OCI-LY1 (cell line): ENCODE data around the gene MYLIP.

Experiments
- H2AFZ ChIP-seq: fragments of 200-600 bp; sonication (generic), shearing (Covaris generic); 2 replicates; pipeline ENCODE4 v1.6.0; 2014; ENCODE audit warnings: antibody characterized with exemption, mild to moderate bottlenecking, low read length
- H3F3A ChIP-seq: fragments of 200-600 bp; sonication (generic), shearing (Covaris generic); 2 replicates; pipeline ENCODE4 v1.6.0; 2014; ENCODE audit warnings: mild to moderate bottlenecking, antibody characterized with exemption, low read length, moderate library complexity; ENCODE audit not compliant: insufficient read depth
- H3K27ac ChIP-seq: fragments of 200-600 bp; sonication (generic); 2 replicates; pipeline ENCODE4 v1.5.1; 2014; ENCODE audit warnings: low read length, mixed run types, mild to moderate bottlenecking, low read depth; ENCODE audit not compliant: poor library complexity, severe bottlenecking
- H3K27me3 ChIP-seq: fragments of 200-600 bp; sonication (generic); 2 replicates; pipeline ENCODE4 v1.6.0; 2014; ENCODE audit warnings: antibody characterized with exemption, mild to moderate bottlenecking, low read length, moderate library complexity; ENCODE audit not compliant: insufficient read depth
- H3K36me3 ChIP-seq: fragments of 200-600 bp; sonication (generic); 2 replicates; pipeline ENCODE4 v1.6.1; 2014; ENCODE audit warnings: mild to moderate bottlenecking, antibody characterized with exemption, low read length, moderate library complexity, mixed read lengths; ENCODE audit not compliant: insufficient read depth
- H3K4me1 ChIP-seq: fragments of 200-600 bp; sonication (generic); 2 replicates; pipeline ENCODE4 v1.5.1; 2014; ENCODE audit warnings: mild to moderate bottlenecking, low read length, moderate library complexity; ENCODE audit not compliant: insufficient read depth, severe bottlenecking
- H3K4me2 ChIP-seq: fragments of 200-600 bp; sonication (generic), shearing (Covaris generic); 2 replicates; pipeline ENCODE4 v1.6.1; 2014; ENCODE audit warnings: low read length
- H3K4me3 ChIP-seq: fragments of 200-600 bp; sonication (generic); 2 replicates; pipeline ENCODE4 v1.5.1; 2014; ENCODE audit warnings: low read length, low read depth, mild to moderate bottlenecking, mixed read lengths; ENCODE audit not compliant: poor library complexity, severe bottlenecking
- H3K79me2 ChIP-seq: fragments of 200-600 bp; shearing (Covaris generic); 2 replicates; pipeline ENCODE4 v1.6.1; 2016; ENCODE audit warnings: mixed run types, low read length, mixed read lengths; ENCODE audit not compliant: insufficient read depth
- H3K9ac ChIP-seq: fragments of 200-600 bp; sonication (generic), shearing (Covaris generic); 2 replicates; pipeline ENCODE4 v1.6.1; 2014; ENCODE audit warnings: mild to moderate bottlenecking, low read length, mixed read lengths
- H3K9me2 ChIP-seq: fragments of 200-600 bp; sonication (generic), shearing (Covaris generic); 2 replicates; pipeline ENCODE4 v1.6.1; 2014; ENCODE audit warnings: low read depth, mild to moderate bottlenecking, low read length, mixed read lengths
- H3K9me3 ChIP-seq: fragments of 200-600 bp; shearing (Covaris generic); 2 replicates; pipeline ENCODE4 v1.6.1; 2014; ENCODE audit warnings: low read length, mixed read lengths
- H4K20me1 ChIP-seq: fragments of 200-600 bp; sonication (generic), shearing (Covaris generic); 2 replicates; pipeline ENCODE4 v1.6.0; 2016; ENCODE audit warnings: mild to moderate bottlenecking, low read length; ENCODE audit not compliant: insufficient read depth
- EZH2 ChIP-seq: fragments of 200-600 bp; sonication (generic), shearing (Covaris generic); IDR thresholded peaks from 2 replicates; pipeline ENCODE4 v1.8.0; 2017; ENCODE audit warnings: borderline replicate concordance, mixed run types, mild to moderate bottlenecking, antibody characterized with exemption, low read length, moderate library complexity, mixed read lengths
- TF ChIP-seq, protein P1 (sequence below): fragments of 200-600 bp; sonication (generic), shearing (Covaris generic); IDR thresholded peaks from 2 replicates; pipeline ENCODE4 v1.5.1; 2017; ENCODE audit warnings: mild to moderate bottlenecking, antibody characterized with exemption, low read length, moderate library complexity, mixed read lengths

Gene MYLIP

DNA sequence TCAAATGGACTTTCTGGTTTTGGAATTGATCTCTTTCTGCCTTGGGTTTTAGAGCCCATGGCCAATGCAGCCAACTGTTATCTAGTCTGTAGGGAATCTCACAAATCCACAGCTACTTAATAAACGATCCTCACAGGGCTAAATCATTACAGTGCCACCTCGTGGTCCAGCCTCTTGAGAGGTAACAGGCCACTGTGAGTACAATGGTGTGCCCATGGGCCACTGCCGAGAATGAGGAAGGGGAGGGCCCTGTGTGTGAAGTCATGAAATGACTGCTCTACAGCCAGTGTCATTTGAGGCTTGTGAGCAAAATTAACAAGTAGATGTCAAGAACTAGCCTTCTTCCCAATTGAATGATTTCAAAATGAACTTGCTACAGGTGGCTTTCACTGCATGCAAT, 55.2 kb downstream of the MYLIP start:
- Histone ChIP-seq H3K27ac (no peak overlapping the region), H3K79me2 (no peaks in the 10 kb centered on the region), H3K4me1 (peaks cover 20% of the 10 kb centered on the region), H3K4me2 (no peak overlapping the region), H3K4me3 (no peak overlapping the region), H3K27me3 (no peaks in the 10 kb centered on the region), H3K9me3 (no peaks in the 10 kb centered on the region), H3F3A (no peaks in the 10 kb centered on the region), H3K9me2 (no peaks in the 10 kb centered on the region), H3K9ac (no peak overlapping the region), H3K36me3 (no peaks in the 10 kb centered on the region), H4K20me1 (no peaks in the 10 kb centered on the region), H2AFZ (no peak overlapping the region)
- TF ChIP-seq EZH2: no peak
- TF ChIP-seq, protein P1, sequence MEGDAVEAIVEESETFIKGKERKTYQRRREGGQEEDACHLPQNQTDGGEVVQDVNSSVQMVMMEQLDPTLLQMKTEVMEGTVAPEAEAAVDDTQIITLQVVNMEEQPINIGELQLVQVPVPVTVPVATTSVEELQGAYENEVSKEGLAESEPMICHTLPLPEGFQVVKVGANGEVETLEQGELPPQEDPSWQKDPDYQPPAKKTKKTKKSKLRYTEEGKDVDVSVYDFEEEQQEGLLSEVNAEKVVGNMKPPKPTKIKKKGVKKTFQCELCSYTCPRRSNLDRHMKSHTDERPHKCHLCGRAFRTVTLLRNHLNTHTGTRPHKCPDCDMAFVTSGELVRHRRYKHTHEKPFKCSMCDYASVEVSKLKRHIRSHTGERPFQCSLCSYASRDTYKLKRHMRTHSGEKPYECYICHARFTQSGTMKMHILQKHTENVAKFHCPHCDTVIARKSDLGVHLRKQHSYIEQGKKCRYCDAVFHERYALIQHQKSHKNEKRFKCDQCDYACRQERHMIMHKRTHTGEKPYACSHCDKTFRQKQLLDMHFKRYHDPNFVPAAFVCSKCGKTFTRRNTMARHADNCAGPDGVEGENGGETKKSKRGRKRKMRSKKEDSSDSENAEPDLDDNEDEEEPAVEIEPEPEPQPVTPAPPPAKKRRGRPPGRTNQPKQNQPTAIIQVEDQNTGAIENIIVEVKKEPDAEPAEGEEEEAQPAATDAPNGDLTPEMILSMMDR: peak; percentile 63

DNA sequence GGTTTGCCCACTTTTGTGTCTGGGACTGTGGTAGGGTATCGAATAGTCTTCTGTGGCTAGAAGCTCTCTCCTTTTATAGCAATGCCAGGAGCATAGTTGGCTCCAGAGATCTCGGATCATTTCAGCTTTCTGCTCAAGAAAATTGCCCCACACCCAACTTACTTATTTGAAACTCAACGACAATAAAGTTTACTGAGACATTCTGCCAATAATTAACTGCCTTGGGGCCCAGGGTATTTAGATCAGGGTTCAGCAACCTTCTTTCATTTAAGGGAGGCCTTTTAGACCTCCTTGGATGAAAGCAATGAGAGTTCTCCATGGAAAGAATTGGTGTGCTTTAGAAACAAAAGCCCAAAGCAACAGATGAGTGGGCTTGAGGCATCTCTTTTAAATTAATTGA, 55.7 kb downstream of the MYLIP start:
- Histone ChIP-seq H3K9ac (no peak overlapping the region), H3K27ac (no peak overlapping the region), H3K36me3 (no peaks in the 10 kb centered on the region), H3K27me3 (no peaks in the 10 kb centered on the region), H4K20me1 (no peaks in the 10 kb centered on the region), H3K9me2 (no peaks in the 10 kb centered on the region), H3K4me1 (peaks cover 20% of the 10 kb centered on the region), H3K4me3 (no peak overlapping the region), H3F3A (no peaks in the 10 kb centered on the region), H3K79me2 (no peaks in the 10 kb centered on the region), H2AFZ (no peak overlapping the region), H3K4me2 (no peak overlapping the region), H3K9me3 (no peaks in the 10 kb centered on the region)
- no peak for TF ChIP-seq EZH2
- TF ChIP-seq, protein P1: no peak

DNA sequence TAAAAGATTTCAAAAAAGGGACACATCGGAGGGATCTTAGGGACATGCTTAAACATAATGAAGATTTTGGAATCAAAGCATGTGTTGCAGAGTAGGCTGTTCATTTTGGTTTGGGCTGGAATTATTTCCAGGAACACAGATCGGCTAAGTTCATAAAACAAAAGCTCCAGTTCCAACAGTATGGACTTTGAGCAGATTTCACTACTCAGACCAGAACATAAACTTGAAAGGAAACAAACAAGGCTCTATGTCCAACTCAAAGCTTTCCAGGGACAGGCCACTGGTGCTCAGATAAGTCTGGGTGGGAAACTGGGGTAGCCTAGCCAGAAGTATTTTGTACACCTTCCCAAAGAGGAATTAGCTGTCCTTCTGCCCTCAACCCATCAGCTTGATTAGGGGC, 58.3 kb downstream of the MYLIP start:
- H3K9me3 ChIP-seq: no peaks in the 10 kb centered on the region
- H3K9me2 ChIP-seq: no peaks in the 10 kb centered on the region
- H3K27me3 ChIP-seq: no peaks in the 10 kb centered on the region
- no peak overlapping the region for H3K9ac ChIP-seq
- H3K4me1 ChIP-seq: peaks cover 20% of the 10 kb centered on the region
- H2AFZ ChIP-seq: no peak overlapping the region
- H4K20me1 ChIP-seq: no peaks in the 10 kb centered on the region
- H3K79me2 ChIP-seq: no peaks in the 10 kb centered on the region
- TF ChIP-seq, protein P1: no peak
- H3F3A ChIP-seq: no peaks in the 10 kb centered on the region
- no peak overlapping the region for H3K27ac ChIP-seq
- H3K4me2 ChIP-seq: no peak overlapping the region
- H3K36me3 ChIP-seq: no peaks in the 10 kb centered on the region
- H3K4me3 ChIP-seq: no peak overlapping the region
